ENCODE measurements around the gene DCAF15.
A peak's percentile ranks its signal among the peaks of the same experiment; 100 is the strongest.

The DCAF15 gene

DNA sequence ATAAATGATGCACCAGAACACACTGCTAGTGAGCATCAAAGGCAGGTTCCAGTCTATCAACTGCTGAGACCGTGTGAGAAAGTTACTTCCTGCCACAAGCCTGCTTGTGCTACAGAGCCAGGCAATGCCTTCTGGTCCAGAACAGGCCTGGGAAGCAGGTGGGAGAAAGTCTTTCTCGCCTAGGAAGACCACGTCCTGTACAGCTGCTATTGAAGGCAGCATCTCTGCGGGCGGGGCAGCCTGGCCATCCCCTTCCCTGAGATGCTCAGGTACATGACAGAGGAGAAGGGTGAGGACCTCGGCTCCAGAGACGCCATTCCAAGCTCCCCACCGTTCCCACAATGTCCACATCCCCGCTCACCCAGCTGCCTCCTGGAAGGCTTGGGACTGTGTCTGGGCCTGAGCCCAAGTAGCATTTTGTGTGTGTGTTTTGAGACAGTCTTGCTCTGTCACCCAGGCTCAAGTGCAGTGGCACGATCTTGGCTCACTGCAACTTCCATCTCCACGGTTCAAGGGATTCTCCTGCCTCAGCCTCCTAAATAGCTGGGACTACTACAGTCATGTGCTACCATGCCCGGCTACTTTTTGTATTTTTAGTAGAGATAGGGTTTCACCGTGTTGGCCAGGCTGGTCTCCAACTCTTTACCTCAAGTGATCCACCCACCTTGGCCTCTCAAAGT lies 50.4 kb downstream of the DCAF15 start:
- Histone ChIP-seq H3K4me3 (ENCODE audit: low read length) (no peak overlapping the region), H3K36me3 (ENCODE audit: insufficient read depth, low read length) (peaks cover 15% of the 10 kb centered on the region), H3K9ac (ENCODE audit: low read depth, low read length) (no peak overlapping the region), H3K4me2 (ENCODE audit: low read length) (peak overlapping the region; percentile 12), H3K9me3 (replicated peaks; ENCODE audit: low read length) (peaks cover 10% of the 10 kb centered on the region), H3K27me3 (ENCODE audit: control insufficient read depth, insufficient read depth, low read length) (no peaks in the 10 kb centered on the region), H3K4me1 (ENCODE audit: control insufficient read depth, insufficient read depth, low read length) (peaks cover 25% of the 10 kb centered on the region)

- H3K4me1 ChIP-seq (ENCODE audit: control insufficient read depth, insufficient read depth, low read length) = peaks cover 25% of the 10 kb centered on the region
- peaks cover 8% of the 10 kb centered on the region for H3K36me3 ChIP-seq (ENCODE audit: insufficient read depth, low read length)
- no peak overlapping the region for H3K4me3 ChIP-seq (ENCODE audit: low read length)
- H3K4me2 ChIP-seq (ENCODE audit: low read length) = peak overlapping the region; percentile 12
- H3K9ac ChIP-seq (ENCODE audit: low read depth, low read length) = no peak overlapping the region
- H3K9me3 ChIP-seq (replicated peaks; ENCODE audit: low read length) = peaks cover 10% of the 10 kb centered on the region
- no peaks in the 10 kb centered on the region for H3K27me3 ChIP-seq (ENCODE audit: control insufficient read depth, insufficient read depth, low read length)
Observed at GRCh38 chr19:14003251-14004055, 51.1 kb downstream of the DCAF15 start.

GRCh38 chr19:14004619-14005348 lies 52.5 kb downstream of the DCAF15 start:
- Histone ChIP-seq H3K4me2 (ENCODE audit: low read length) (peak overlapping the region; percentile 73), H3K27me3 (ENCODE audit: control insufficient read depth, insufficient read depth, low read length) (no peaks in the 10 kb centered on the region), H3K4me1 (ENCODE audit: control insufficient read depth, insufficient read depth, low read length) (peaks cover 25% of the 10 kb centered on the region), H3K4me3 (ENCODE audit: low read length) (peak overlapping the region; percentile 84), H3K36me3 (ENCODE audit: insufficient read depth, low read length) (no peaks in the 10 kb centered on the region), H3K9me3 (replicated peaks; ENCODE audit: low read length) (no peaks in the 10 kb centered on the region), H3K9ac (ENCODE audit: low read depth, low read length) (peak overlapping the region; percentile 1)

DNA sequence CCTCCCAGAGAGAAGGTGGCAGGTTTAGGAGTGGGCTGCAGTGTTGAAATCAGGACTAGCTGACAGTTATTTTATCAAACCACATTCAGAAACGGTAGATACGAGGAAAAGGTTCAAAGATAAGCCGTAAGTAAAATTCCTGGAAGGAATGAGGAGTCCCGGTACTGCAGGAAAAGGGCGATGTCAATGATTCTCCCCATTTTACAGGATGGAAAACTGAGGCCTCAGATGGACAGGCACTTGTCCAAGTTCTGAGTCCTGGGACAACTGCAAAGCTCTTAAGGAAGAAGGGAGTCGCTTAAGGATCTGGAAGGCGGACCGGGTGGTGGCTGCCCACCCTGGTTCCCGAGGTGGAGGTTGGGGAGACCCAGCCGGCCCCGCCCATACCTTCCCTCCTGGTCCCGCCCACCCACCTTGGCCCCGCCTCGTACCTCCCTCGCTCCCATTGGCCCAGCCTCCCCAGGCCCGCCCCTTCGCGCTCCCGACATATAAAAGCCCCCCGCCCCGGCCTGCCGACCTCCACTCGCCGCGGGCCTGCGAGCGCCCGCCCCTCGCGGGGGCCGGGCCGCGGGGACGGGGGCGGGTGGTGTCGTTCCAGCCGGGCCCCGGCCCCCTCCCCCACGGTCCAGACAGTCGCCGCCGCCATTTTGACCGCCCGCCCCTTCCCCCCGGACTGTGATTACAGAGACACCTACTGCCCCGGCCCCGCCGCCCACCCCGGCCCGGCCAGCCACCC lies 53.2 kb downstream of the DCAF15 start:
- Histone ChIP-seq H3K9me3 (replicated peaks; ENCODE audit: low read length) (no peaks in the 10 kb centered on the region), H3K4me1 (ENCODE audit: control insufficient read depth, insufficient read depth, low read length) (peaks cover 25% of the 10 kb centered on the region), H3K36me3 (ENCODE audit: insufficient read depth, low read length) (no peaks in the 10 kb centered on the region), H3K4me3 (ENCODE audit: low read length) (peak overlapping the region; percentile 84), H3K9ac (ENCODE audit: low read depth, low read length) (peak overlapping the region; percentile 95), H3K4me2 (ENCODE audit: low read length) (peak overlapping the region; percentile 73), H3K27me3 (ENCODE audit: control insufficient read depth, insufficient read depth, low read length) (no peaks in the 10 kb centered on the region)

DNA sequence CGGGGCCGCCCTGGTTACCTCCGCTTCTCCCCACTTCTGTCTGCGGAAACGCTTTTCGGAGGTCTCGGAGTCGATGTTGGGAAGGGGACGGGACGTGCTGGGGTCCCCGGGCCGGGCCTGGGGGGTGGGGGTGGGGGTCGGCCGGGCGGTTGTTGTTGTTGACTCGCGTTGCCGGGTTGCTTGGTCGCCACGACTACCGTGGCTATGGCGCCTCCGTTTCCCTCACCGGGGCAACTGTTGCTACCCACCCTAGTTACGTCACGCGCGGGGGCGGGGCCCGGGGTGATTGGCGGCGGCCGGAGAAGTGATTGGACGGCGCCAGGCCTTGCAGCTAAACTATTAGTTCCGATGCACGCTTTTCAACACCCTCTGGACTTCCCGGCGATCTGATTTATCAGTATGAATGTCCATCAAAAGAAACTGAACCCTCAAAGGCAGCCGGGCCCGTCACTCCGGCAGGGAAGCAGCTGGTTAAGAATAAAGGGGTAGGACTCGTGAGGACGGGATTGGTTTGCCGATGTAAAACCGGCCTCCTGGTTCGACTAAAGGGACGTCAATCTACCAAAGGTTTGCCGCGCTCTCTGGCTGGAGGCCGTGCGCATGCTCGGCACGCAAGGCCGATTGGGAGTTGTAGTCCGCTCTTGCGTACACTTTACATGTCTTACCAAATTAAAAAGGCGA lies 53.9 kb downstream of the DCAF15 start, which contains the start of gene RFX1:
RFX1 (minus strand) TSS at position 236 of the 681 bp plus-strand sequence. CDS start 12,477 bp downstream, outside the sequence.
- no peaks in the 10 kb centered on the region for H3K36me3 ChIP-seq (ENCODE audit: insufficient read depth, low read length)
- H3K4me1 ChIP-seq (ENCODE audit: control insufficient read depth, insufficient read depth, low read length) = peaks cover 25% of the 10 kb centered on the region
- H3K9me3 ChIP-seq (replicated peaks; ENCODE audit: low read length) = no peaks in the 10 kb centered on the region
- peak within 1 kb of the TSS; percentile 95 for H3K9ac ChIP-seq (ENCODE audit: low read depth, low read length)
- peak within 1 kb of the TSS; percentile 84 for H3K4me3 ChIP-seq (ENCODE audit: low read length)
- peak within 1 kb of the TSS; percentile 85 for H3K4me2 ChIP-seq (ENCODE audit: low read length)
- no peaks in the 10 kb centered on the region for H3K27me3 ChIP-seq (ENCODE audit: control insufficient read depth, insufficient read depth, low read length)

DNA sequence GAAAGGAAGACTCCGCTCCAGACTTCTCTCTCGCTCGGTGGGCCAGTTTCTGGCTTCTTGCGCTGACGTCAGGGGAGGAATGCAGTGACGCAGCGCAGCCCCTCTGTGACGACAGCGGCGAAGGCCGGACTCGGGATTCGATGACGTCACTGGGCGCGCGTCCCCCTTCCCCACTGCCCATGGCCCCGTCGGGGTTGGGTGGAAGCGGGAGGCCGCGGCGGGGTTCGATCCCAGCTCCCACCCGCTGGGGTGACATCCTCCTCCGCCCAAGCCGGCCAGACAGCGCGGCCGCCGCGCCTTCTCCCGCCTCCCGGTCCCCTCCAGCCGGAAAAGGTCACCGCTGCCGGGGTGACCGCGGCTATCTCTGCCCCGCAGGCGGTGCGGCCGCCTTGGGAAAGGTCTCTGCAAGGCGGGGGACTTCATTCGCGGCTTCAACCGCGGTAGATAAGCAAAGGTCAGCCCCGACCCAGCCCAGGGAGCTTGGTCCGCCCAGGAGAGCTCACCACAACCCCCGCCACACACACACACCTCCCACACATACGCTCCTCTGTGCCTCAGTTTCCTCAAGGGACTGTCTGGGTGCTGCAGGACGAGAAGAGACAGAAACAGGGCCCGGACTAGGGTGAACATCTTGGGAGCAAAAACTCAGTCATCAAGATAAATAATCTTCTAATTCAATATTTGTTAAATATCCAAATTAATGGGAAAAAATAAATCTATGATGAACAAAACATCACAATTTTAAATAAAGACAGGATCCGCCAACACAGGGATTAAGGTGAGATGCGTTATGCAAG lies 54.7 kb downstream of the DCAF15 start:
- H3K36me3 ChIP-seq (ENCODE audit: insufficient read depth, low read length) = no peaks in the 10 kb centered on the region
- no peaks in the 10 kb centered on the region for H3K9me3 ChIP-seq (replicated peaks; ENCODE audit: low read length)
- H3K9ac ChIP-seq (ENCODE audit: low read depth, low read length) = peak overlapping the region; percentile 95
- no peaks in the 10 kb centered on the region for H3K27me3 ChIP-seq (ENCODE audit: control insufficient read depth, insufficient read depth, low read length)
- H3K4me2 ChIP-seq (ENCODE audit: low read length) = peak overlapping the region; percentile 85
- H3K4me1 ChIP-seq (ENCODE audit: control insufficient read depth, insufficient read depth, low read length) = peaks cover 25% of the 10 kb centered on the region
- H3K4me3 ChIP-seq (ENCODE audit: low read length) = peak overlapping the region; percentile 84

Data from skeletal muscle satellite cell (primary cell).